Measurements from ENCODE around the gene WNT7B. TPM values are rescaled to one million over a fixed set of nuclear protein-coding genes. Genes with fewer than 3 reads are reported as not detected.

The WNT7B gene
- total RNA-seq, 4 donors from 2014 or later: not detected

DNA sequence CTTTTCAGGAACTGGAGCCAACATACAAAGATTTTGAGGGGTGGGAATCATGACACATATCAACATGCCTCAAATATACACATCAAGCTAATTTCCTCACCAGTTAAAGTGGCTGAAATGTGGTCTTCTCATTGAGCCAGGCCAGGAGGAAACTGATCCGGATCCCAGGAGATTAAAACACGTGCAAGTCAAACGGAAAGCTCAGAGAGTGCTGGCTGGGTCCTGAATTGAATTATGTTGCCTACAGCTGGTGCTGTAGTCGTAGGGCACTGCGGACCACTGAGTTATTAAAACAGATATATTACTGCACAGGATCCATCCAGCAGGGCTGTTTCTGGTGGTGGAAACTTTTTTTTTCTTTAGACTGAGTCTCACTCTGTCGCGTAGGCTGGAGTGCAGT, 14.1 kb upstream of the WNT7B start:
- TF ChIP-seq, protein P1, sequence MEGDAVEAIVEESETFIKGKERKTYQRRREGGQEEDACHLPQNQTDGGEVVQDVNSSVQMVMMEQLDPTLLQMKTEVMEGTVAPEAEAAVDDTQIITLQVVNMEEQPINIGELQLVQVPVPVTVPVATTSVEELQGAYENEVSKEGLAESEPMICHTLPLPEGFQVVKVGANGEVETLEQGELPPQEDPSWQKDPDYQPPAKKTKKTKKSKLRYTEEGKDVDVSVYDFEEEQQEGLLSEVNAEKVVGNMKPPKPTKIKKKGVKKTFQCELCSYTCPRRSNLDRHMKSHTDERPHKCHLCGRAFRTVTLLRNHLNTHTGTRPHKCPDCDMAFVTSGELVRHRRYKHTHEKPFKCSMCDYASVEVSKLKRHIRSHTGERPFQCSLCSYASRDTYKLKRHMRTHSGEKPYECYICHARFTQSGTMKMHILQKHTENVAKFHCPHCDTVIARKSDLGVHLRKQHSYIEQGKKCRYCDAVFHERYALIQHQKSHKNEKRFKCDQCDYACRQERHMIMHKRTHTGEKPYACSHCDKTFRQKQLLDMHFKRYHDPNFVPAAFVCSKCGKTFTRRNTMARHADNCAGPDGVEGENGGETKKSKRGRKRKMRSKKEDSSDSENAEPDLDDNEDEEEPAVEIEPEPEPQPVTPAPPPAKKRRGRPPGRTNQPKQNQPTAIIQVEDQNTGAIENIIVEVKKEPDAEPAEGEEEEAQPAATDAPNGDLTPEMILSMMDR (IDR thresholded peaks at IDR 0.05; ENCODE audit: low read depth): no peak

- TF ChIP-seq, protein P1 (IDR thresholded peaks at IDR 0.05; ENCODE audit: low read depth): no peak
These were observed 10.3 kb upstream of the WNT7B start for GRCh38 chr22:45987136-45987861.

DNA sequence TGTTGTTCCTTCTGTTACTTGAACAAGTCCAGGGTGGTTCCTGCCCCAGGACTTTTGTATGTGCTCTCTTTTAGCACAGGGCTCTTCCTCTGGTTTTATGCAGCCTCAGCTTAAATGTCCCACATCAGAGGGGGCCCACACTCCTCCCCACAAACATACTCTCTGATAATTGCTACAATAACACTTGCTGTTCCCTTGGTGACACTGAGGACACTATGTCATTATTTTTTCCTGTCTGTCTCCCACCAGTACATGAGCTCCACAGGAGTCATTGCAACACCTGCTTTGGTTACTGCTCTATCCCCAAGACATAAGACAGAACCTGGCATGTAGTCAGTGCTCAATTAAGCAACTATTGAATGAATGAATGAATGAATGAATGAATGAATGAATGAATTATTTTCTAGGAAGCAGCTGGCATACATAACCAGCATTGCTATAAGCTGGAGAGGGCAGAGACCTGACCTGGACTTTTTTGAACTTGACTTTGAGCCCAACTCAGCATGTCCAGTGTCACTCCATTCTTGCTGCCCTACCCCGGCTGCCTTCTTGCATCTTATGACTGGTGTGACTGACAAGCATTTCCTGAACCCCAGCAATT, 7.5 kb upstream of the WNT7B start:
- TF ChIP-seq, protein P1 (IDR thresholded peaks at IDR 0.05; ENCODE audit: low read depth): no peak

- TF ChIP-seq, protein P1 (IDR thresholded peaks at IDR 0.05; ENCODE audit: low read depth): no peak
These were observed 6.8 kb upstream of the WNT7B start for GRCh38 chr22:45983797-45984196.

DNA sequence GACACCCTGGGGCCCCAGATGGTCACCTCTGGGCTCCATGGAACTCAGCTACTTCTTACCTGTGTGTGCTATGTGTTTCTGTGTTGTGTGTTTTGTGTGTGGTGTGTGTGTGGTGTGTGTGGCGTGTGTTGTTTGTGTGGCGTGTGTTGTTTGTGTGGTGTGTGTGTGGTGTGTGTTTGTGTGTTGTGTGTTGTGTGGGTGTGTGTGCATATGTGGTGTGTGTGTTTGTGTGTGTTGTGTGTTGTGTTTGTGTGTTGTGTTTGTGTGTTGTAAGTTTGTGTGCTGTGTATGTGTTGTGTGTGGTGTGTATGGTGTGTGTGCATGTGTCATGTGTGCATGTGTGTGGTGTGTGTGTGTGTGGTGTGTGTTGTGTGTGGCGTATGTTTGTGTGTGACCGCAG, 3.8 kb upstream of the WNT7B start:
- TF ChIP-seq, protein P1 (IDR thresholded peaks at IDR 0.05; ENCODE audit: low read depth): no peak

DNA sequence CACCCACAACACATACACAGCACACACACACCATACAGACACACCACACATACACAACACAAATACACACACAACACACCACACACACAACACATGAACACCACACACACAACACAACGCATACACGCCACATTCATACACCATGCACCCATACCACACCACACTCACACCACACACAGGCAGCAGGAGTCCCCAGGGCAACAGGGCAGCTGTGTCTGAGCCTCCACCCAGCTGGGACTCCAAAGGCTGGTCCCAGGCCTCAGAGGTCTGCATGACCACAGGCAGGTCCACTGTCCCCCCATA, 3.3 kb upstream of the WNT7B start:
- TF ChIP-seq, protein P1 (IDR thresholded peaks at IDR 0.05; ENCODE audit: low read depth): no peak

DNA sequence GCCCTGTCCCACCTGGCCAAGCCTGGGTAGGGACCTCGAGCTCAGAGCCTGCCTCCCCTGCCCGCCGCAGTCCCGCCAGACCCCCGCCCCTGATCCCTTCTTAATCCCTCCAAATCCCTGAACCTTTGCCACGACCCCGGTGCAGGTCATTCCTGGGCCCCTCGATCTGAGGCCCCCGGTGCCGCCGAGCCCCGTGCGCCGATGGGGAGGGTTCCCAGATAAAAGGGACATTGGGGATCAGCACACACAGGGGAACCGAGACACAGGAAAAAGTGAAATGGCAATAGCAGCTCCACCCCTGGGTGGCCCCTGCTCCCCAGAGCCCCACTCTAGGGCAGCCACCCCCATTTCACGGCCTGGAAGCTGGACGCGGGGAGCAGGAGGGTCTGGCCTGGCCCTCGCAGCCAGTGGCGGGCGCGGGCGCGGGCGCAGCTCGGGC, 1.3 kb upstream of the WNT7B start:
- TF ChIP-seq, protein P1 (IDR thresholded peaks at IDR 0.05; ENCODE audit: low read depth): no peak

Measured in subcutaneous adipose tissue (tissue), 4 donors.